HepG2 (cell line): ENCODE measurements around the gene GNB1. TPM values are rescaled to one million over a fixed set of nuclear protein-coding genes. Genes with fewer than 3 reads are reported as not detected.

ENCODE experiments used
- ATAC-seq: fragments of 200-7000 bp; cut with Tn5 transposase; 3 replicates; pipeline ENCODE4 v1.9.1; 2020; ENCODE audit warnings: mild to moderate bottlenecking, moderate library complexity
- BruUV-seq: library from RNA; stranded (reverse); fragments of 400-500 nt; replicated peaks from 2 replicates; lab custom pipeline; 2021; lab: Mats Ljungman, UMichigan
- CTCF ChIA-PET: fragments of 300-600 bp; formaldehyde crosslinking; extraction: SDS; loops from one replicate; lab custom pipeline; 2021; ENCODE audit warnings: low total read pairs, inconsistent platforms, low intra/inter-chr PET ratio; lab: Yijun Ruan, JAX
- POLR2A ChIA-PET: fragments of 350-600 bp; sonication (Branson Sonifier 250); formaldehyde crosslinking; loops from one replicate; lab custom pipeline; 2020; ENCODE audit warnings: antibody characterized with exemption, inconsistent platforms; lab: Yijun Ruan, JAX
- DNase-seq: peaks from one replicate; pipeline ENCODE4 v3.0.0-alpha.2; 2015; ENCODE audit warnings: low spot score
- FAIRE-seq: peaks from 3 replicates; lab custom pipeline; 2011; peaks lifted over from hg19 to GRCh38; lab: Jason Lieb, UNC
- H2AFZ ChIP-seq: one replicate; pipeline ENCODE4 v1.6.1; 2011; ENCODE audit warnings: low read length, inconsistent platforms
- H3K27ac ChIP-seq: fragments of 300-600 bp; 3 replicates; pipeline ENCODE4 v1.8.0; 2011; ENCODE audit warnings: mixed run types, mild to moderate bottlenecking, mixed read lengths, low read length, inconsistent platforms; ENCODE audit not compliant: insufficient read depth; ENCODE audit errors: extremely low read length
- H3K27me3 ChIP-seq, 2 experiments: fragments of 200-600 bp in 1 of 2; 2 replicates in 1 of 2; 3 replicates in 1 of 2; pipeline versions ENCODE4 v1.6.0 to v1.8.0; 2011; ENCODE audit warnings: low read length in 2 of 2, mild to moderate bottlenecking in 2 of 2, moderate library complexity in 2 of 2, inconsistent platforms in 1 of 2; ENCODE audit not compliant: insufficient read depth in 2 of 2, control insufficient read depth in 1 of 2
- H3K36me3 ChIP-seq, 2 experiments: fragments of 200-600 bp in 1 of 2; replicated peaks in 1 of 2; 2 replicates in 1 of 2; 3 replicates in 1 of 2; pipeline versions ENCODE4 v1.5.1 to v1.8.0; 2011; ENCODE audit warnings: low read length in 2 of 2, inconsistent platforms in 1 of 2; ENCODE audit not compliant: insufficient read depth in 2 of 2, control insufficient read depth in 1 of 2
- H3K4me1 ChIP-seq: 2 replicates; pipeline ENCODE4 v1.5.1; 2012; ENCODE audit warnings: low read length, inconsistent platforms; ENCODE audit not compliant: insufficient read depth
- H3K4me2 ChIP-seq: 2 replicates; pipeline ENCODE4 v1.6.0; 2011; ENCODE audit warnings: low read depth, low read length, inconsistent platforms
- H3K4me3 ChIP-seq, 3 experiments: fragments of 200-600 bp in 1 of 3; sonication (generic), shearing (Covaris generic) in 1 of 3; replicated peaks in 1 of 3; 2 replicates each; pipeline ENCODE4 v1.5.1; 2011 to 2016; ENCODE audit warnings: low read length in 3 of 3, inconsistent platforms in 2 of 3, low read depth in 2 of 3, mild to moderate bottlenecking in 2 of 3, control low read depth in 1 of 3, mixed read lengths in 1 of 3; ENCODE audit not compliant: insufficient read depth in 1 of 3
- H3K79me2 ChIP-seq: one replicate; pipeline ENCODE4 v1.6.1; 2011; ENCODE audit warnings: low read length, inconsistent platforms; ENCODE audit not compliant: insufficient read depth
- H3K9ac ChIP-seq: 2 replicates; pipeline ENCODE4 v1.6.0; 2011; ENCODE audit warnings: mild to moderate bottlenecking, low read depth, low read length, inconsistent platforms; ENCODE audit not compliant: insufficient read depth
- H3K9me3 ChIP-seq: 2 replicates; pipeline ENCODE4 v1.5.1; 2012; ENCODE audit warnings: mild to moderate bottlenecking, low read length
- H4K20me1 ChIP-seq: 2 replicates; pipeline ENCODE4 v1.6.0; 2011; ENCODE audit warnings: inconsistent platforms, mild to moderate bottlenecking, low read length, moderate library complexity; ENCODE audit not compliant: insufficient read depth
- AGO2 ChIP-seq: fragments of 200-400 bp; formaldehyde crosslinking; optimal IDR thresholded peaks from 2 replicates; pipeline ENCODE3; 2017; ENCODE audit warnings: mild to moderate bottlenecking, low read depth, low read length, moderate library complexity
- HNRNPL ChIP-seq: fragments of 200-400 bp; formaldehyde crosslinking; IDR thresholded peaks from 2 replicates; pipeline ENCODE4 v1.6.1; 2017; ENCODE audit warnings: mild to moderate bottlenecking, low read depth, low read length
- KLF13 ChIP-seq: sonication (generic); formaldehyde crosslinking; IDR thresholded peaks from 2 replicates; pipeline ENCODE4 v1.4.0; 2020; ENCODE audit warnings: mild to moderate bottlenecking, missing genetic modification reagents
- NR2F2 ChIP-seq: IDR thresholded peaks from 2 replicates; pipeline ENCODE4 v1.6.1; 2012; ENCODE audit warnings: low read depth, inconsistent platforms, borderline replicate concordance
- ZBTB33 ChIP-seq: sonication (generic); formaldehyde crosslinking; IDR thresholded peaks from 2 replicates; pipeline ENCODE4 v1.4.0; 2020; ENCODE audit warnings: missing genetic modification reagents
- ZNF354B ChIP-seq: sonication (generic); formaldehyde crosslinking; IDR thresholded peaks from 2 replicates; pipeline ENCODE4 v1.8.0; 2022; ENCODE audit warnings: mild to moderate bottlenecking, missing genetic modification reagents
- ZNF552 ChIP-seq: sonication (generic); formaldehyde crosslinking; IDR thresholded peaks from 2 replicates; pipeline ENCODE4 v1.9.0; 2022; ENCODE audit warnings: missing genetic modification reagents, mild to moderate bottlenecking, borderline replicate concordance
- ZNF629 ChIP-seq: sonication (generic); formaldehyde crosslinking; conservative IDR thresholded peaks from 2 replicates; pipeline ENCODE4 v1.5.0; 2020; ENCODE audit warnings: missing genetic modification reagents
- WGBS: methylation state at CpG from one replicate; pipeline ENCODE4 v1.1.6; 2017; ENCODE audit warnings: low lambda C conversion rate; 5-methylcytosine and 5-hydroxymethylcytosine counted together
- in situ Hi-C: cut with HindIII; loops from 2 replicates; pipeline ENCODE4 v1.10.0; 2017; ENCODE audit warnings: low pct_unique_long_range_greater_than_20kb; ENCODE audit not compliant: extremely low pct_ligation_motif_present
- intact Hi-C: fragments of 100-400 bp; cut with micrococcal nuclease; formaldehyde crosslinking; loops from one replicate; pipeline ENCODE4 v1.10.0; 2022; ENCODE audit not compliant: unreplicated experiment
- polyA plus RNA-seq, 8 experiments: library from polyadenylated mRNA; depleted of rRNA in 3 of 8; stranded (reverse) in 7 of 8; unstranded in 1 of 8; fragments of >200 nt; fragmentation: Illumina TruSeq in 4 of 8; extraction: Trizol in 4 of 8; gene quantifications; 2 replicates each; pipeline versions ENCODE4 v1.2.1 to v1.2.3, GENCODE V29; 2011 to 2016; ENCODE audit warnings: low read depth in 4 of 8, missing spikeins in 1 of 8, mixed read lengths in 1 of 8; ENCODE audit not compliant: insufficient read depth in 1 of 8
- total RNA-seq, 5 experiments: library from RNA; depleted of rRNA; stranded (reverse); fragments of >200 nt; fragmentation: Illumina TruSeq; extraction: Trizol; gene quantifications; 2 replicates each; pipeline ENCODE4 v1.2.3, GENCODE V29; 2016; ENCODE audit warnings: low read depth in 1 of 5
- TF ChIP-seq, protein P1 (sequence below): sonication (generic); formaldehyde crosslinking; IDR thresholded peaks from 2 replicates; pipeline ENCODE4 v1.5.1; 2020; ENCODE audit warnings: mild to moderate bottlenecking, missing genetic modification reagents, borderline replicate concordance

GNB1 gene
- total and polyA plus RNA-seq, 2 of the 13 experiments (the other 11 are each of a cell fraction or from before 2014, with no cell fraction given), result 66.2 to 327 TPM

DNA sequence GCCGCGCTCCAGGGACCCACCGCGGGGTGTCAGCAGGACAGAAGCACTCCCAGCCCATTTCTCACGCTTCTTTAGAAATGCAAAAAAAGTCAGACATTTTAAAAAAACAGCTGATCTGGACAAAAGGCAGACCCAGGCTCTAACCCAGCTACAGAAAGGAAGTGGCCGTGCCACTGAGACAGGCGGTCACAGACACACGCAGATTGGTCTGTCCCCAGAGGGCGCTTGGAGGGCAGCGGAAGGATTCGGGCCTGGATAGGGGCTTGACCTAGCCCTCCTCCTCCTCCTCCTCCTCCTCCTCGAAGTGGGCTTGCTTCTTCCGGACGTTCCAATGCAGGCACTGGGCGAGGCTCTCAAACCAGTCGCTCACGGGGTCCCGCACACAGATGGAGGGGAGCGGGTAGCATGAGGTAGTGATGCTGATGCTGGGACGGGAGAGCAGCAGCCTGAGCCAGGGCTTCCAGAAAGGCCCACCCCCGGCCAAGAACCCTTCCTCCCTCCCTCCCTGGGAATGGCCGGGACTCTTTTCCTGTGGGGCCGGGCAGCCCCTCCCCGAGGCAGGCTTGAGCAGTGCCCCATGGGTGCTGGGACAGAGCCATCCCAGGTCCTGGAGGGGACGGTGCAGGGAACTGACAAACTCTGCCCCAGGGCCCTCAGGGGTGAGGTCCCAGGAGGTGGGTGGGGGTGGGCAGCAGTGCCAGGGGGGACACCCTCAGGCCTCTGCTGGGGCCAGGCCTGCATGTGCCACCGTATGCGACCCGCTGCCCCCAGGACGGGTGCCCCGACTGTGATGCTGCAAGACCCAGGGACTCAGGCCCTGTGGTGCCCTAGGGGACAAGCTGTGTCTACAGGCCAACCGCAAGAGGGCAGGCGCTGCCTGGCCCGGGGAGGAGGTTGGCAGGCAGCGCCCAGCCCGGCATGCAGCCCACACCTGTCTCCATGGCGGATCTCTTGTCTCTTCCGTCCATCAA is 138.0 kb downstream of the GNB1 start:
- Histone ChIP-seq H3K27ac (no peak overlapping the region), H4K20me1 (no peaks in the 10 kb centered on the region), H3K4me1 (peaks cover 18% of the 10 kb centered on the region), H3K4me3 (no peak overlapping the region), H3K36me3 (peaks cover 22 to 35% of the 10 kb centered on the region in 2 experiments; a peak in 4 of 5 replicates), H3K9me3 (no peaks in the 10 kb centered on the region), H3K27me3 (no peaks in the 10 kb centered on the region), H3K79me2 (no peaks in the 10 kb centered on the region), H3K4me2 (no peak overlapping the region), H2AFZ (no peak overlapping the region), H3K9ac (no peak overlapping the region)
- ChIA-PET POLR2A (no interaction called here), CTCF (no interaction called here)
- TF ChIP-seq ZNF629 (CRISPR knock-in tag) (no peak), ZBTB33 (CRISPR knock-in tag) (peak; percentile 11; the same call in 1 of the 2 replicates), HNRNPL (0 out of 2 replicates have a peak, but pooled peaks have one; percentile 7), AGO2 (peak; percentile 53)
- FAIRE-seq (no peak), ATAC-seq (no peak), DNase-seq (no peak)
- WGBS, result 95% methylated on average over 20 of the region's 37 CpGs
- intact Hi-C loops, result no loop called here
- in situ Hi-C loops, result no loop called here
- BruUV-seq, result no TSS peak

GRCh38 chr1:1752190-1752589 is 138.7 kb downstream of the GNB1 start:
- ChIA-PET POLR2A (no interaction called here), CTCF (no interaction called here)
- ATAC-seq, result no peak
- peaks cover 20 to 29% of the 10 kb centered on the region in 2 experiments; a peak in 4 of 5 replicates for H3K36me3 ChIP-seq
- no peaks in the 10 kb centered on the region for H3K79me2 ChIP-seq
- no peaks in the 10 kb centered on the region for H3K9me3 ChIP-seq
- H3K4me2 ChIP-seq, result no peak overlapping the region
- H3K27me3 ChIP-seq, result no peaks in the 10 kb centered on the region
- no peak overlapping the region for H3K4me3 ChIP-seq
- no peak overlapping the region for H3K9ac ChIP-seq
- DNase-seq, result no peak
- no peak overlapping the region for H3K27ac ChIP-seq
- FAIRE-seq, result no peak
- WGBS, result 93% methylated on average over 11 of the region's 11 CpGs
- TSS peak; percentile 60 for BruUV-seq
- no peak overlapping the region for H2AFZ ChIP-seq
- in situ Hi-C loops (no loop called here), intact Hi-C loops (no loop called here)
- H4K20me1 ChIP-seq, result no peaks in the 10 kb centered on the region
- H3K4me1 ChIP-seq, result peaks cover 14% of the 10 kb centered on the region
- no peak for TF ChIP-seq ZNF354B
- no peak for TF ChIP-seq NR2F2
- TF ChIP-seq, protein P1, sequence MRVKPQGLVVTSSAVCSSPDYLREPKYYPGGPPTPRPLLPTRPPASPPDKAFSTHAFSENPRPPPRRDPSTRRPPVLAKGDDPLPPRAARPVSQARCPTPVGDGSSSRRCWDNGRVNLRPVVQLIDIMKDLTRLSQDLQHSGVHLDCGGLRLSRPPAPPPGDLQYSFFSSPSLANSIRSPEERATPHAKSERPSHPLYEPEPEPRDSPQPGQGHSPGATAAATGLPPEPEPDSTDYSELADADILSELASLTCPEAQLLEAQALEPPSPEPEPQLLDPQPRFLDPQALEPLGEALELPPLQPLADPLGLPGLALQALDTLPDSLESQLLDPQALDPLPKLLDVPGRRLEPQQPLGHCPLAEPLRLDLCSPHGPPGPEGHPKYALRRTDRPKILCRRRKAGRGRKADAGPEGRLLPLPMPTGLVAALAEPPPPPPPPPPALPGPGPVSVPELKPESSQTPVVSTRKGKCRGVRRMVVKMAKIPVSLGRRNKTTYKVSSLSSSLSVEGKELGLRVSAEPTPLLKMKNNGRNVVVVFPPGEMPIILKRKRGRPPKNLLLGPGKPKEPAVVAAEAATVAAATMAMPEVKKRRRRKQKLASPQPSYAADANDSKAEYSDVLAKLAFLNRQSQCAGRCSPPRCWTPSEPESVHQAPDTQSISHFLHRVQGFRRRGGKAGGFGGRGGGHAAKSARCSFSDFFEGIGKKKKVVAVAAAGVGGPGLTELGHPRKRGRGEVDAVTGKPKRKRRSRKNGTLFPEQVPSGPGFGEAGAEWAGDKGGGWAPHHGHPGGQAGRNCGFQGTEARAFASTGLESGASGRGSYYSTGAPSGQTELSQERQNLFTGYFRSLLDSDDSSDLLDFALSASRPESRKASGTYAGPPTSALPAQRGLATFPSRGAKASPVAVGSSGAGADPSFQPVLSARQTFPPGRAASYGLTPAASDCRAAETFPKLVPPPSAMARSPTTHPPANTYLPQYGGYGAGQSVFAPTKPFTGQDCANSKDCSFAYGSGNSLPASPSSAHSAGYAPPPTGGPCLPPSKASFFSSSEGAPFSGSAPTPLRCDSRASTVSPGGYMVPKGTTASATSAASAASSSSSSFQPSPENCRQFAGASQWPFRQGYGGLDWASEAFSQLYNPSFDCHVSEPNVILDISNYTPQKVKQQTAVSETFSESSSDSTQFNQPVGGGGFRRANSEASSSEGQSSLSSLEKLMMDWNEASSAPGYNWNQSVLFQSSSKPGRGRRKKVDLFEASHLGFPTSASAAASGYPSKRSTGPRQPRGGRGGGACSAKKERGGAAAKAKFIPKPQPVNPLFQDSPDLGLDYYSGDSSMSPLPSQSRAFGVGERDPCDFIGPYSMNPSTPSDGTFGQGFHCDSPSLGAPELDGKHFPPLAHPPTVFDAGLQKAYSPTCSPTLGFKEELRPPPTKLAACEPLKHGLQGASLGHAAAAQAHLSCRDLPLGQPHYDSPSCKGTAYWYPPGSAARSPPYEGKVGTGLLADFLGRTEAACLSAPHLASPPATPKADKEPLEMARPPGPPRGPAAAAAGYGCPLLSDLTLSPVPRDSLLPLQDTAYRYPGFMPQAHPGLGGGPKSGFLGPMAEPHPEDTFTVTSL, result no peak
- TF ChIP-seq ZNF552 (CRISPR knock-in tag), result no peak
- no peak for TF ChIP-seq KLF13
